ENCODE results near the gene CSKMT.
"Not testable (repeated sequence)": the region's sequence is repeated elsewhere in the genome, so short reads cannot be mapped to it uniquely, and the experiment has no call there.

The CSKMT gene

GRCh38 chr11:62654297-62654696 is 10.8 kb upstream of the CSKMT start:
- no peak for DNase-seq (ENCODE audit: low read depth in 3 of 3)

- DNase-seq (ENCODE audit: low read depth in 3 of 3), result no peak
These were observed 8.2 kb upstream of the CSKMT start for GRCh38 chr11:62656796-62657429.

- no peak for DNase-seq (ENCODE audit: low read depth in 3 of 3)
These were observed 572 bp upstream of the CSKMT start for GRCh38 chr11:62664405-62665074.

- peak; percentile 51 to 61 (median 60) for DNase-seq (ENCODE audit: low read depth in 3 of 3)
These were observed 617 bp downstream of the CSKMT start for GRCh38 chr11:62665599-62666258.

GRCh38 chr11:62666259-62666926 is 1.3 kb downstream of the CSKMT start:
- no peak for DNase-seq (ENCODE audit: low read depth in 3 of 3)

- DNase-seq (ENCODE audit: low read depth in 3 of 3), result no peak
These were observed 2.3 kb downstream of the CSKMT start for GRCh38 chr11:62667460-62667859.

- no peak for DNase-seq (ENCODE audit: low read depth in 3 of 3)
These were observed 4.5 kb downstream of the CSKMT start for GRCh38 chr11:62669420-62670161.

- DNase-seq (ENCODE audit: low read depth in 3 of 3), result no peak
These were observed 6.1 kb downstream of the CSKMT start for GRCh38 chr11:62671236-62671607.

GRCh38 chr11:62671608-62672389 is 6.7 kb downstream of the CSKMT start, which contains the start of the genes LBHD1 and UQCC3:
LBHD1 (minus strand) TSS chr11:62672267; CDS start chr11:62670031, 2,236 bp downstream.
UQCC3 (plus strand) TSS chr11:62671673; CDS start chr11:62671746, 73 bp downstream.
- DNase-seq (ENCODE audit: low read depth in 3 of 3), result peak; percentile 49 to 56 (median 52)

- no peak for DNase-seq (ENCODE audit: low read depth in 3 of 3)
These were observed 8.0 kb downstream of the CSKMT start for GRCh38 chr11:62673196-62673525.

- not testable (repeated sequence) for DNase-seq (ENCODE audit: low read depth in 3 of 3)
These were observed 10.3 kb downstream of the CSKMT start for GRCh38 chr11:62675415-62675814.

GRCh38 chr11:62676698-62677097 is 11.6 kb downstream of the CSKMT start:
- DNase-seq (ENCODE audit: low read depth in 3 of 3), result no peak

GRCh38 chr11:62677156-62677555 is 12.0 kb downstream of the CSKMT start:
- DNase-seq (ENCODE audit: low read depth in 3 of 3), result no peak

GRCh38 chr11:62677714-62678113 is 12.6 kb downstream of the CSKMT start:
- no peak for DNase-seq (ENCODE audit: low read depth in 3 of 3)

- no peak for DNase-seq (ENCODE audit: low read depth in 3 of 3)
These were observed 13.3 kb downstream of the CSKMT start for GRCh38 chr11:62678433-62678769.

- peak; percentile 64 to 72 (median 70) for DNase-seq (ENCODE audit: low read depth in 3 of 3)
These were observed 13.9 kb downstream of the CSKMT start, which contains the start of gene UBXN1 for GRCh38 chr11:62678770-62679696. UBXN1 (minus strand) TSS chr11:62679073; CDS start chr11:62678923, 150 bp downstream.

GRCh38 chr11:62680825-62681240 is 15.7 kb downstream of the CSKMT start:
- DNase-seq (ENCODE audit: low read depth in 3 of 3), result no peak

- DNase-seq (ENCODE audit: low read depth in 3 of 3), result no peak
These were observed 17.4 kb downstream of the CSKMT start for GRCh38 chr11:62682518-62682917.

- DNase-seq (ENCODE audit: low read depth in 3 of 3), result no peak
These were observed 22.6 kb downstream of the CSKMT start for GRCh38 chr11:62687508-62688396.

Data from stimulated activated CD4-positive, alpha-beta T cell treated with anti-CD3 and anti-CD28 coated beads, TNF-alpha, amount 100 ng/mL, for 4 hours (primary cell).